Stimulated activated CD8-positive, alpha-beta memory T cell treated with anti-CD3 and anti-CD28 coated beads, Interleukin-7, amount 100 ng/mL, for 48 hours (primary cell): ENCODE measurements around the gene ARHGEF40.

Experiments
- DNase-seq, 2 donors: peaks; one replicate each; pipeline ENCODE4 v3.0.0-alpha.2; 2020; ENCODE audit warnings: low read depth in 1 of 2; ENCODE audit errors: extremely low read depth in 1 of 2

Gene ARHGEF40

DNA sequence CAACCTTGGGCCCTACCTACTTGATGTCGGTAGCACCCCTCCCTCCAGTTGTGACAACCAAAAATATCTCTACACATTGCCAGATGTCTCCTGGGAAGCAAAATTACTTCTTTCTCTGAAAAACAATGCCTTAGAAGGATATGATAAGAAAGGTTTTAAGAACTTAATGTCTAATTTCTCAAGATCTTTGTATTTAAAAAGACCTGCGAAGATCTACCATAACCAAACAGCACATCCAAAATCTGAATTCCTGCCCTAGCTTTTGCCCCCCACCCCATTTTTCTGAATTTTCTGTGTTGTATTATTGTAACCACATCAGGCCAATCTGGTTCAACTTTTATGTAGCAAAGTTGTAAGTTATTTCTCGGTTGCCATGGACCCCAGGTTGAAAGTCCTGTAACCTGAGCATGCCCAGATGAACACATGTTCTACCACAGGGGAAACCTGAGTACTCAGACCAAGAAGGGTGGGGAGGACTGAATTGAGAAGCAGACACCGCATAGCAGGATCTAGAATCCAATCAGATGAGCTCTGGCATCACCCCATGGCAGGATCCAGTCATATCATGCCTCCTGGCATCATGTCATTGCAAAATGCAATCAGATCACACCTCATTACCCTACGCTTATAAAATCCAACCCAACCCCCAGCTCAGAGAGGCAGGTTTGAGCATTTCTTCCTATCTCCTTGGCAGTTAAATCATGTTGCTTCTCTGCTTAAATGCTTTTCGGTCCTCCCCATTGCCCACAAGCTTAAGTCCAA lies 39.5 kb downstream of the ARHGEF40 start:
- DNase-seq = peak in 1 of 2 donors; percentile 52

DNA sequence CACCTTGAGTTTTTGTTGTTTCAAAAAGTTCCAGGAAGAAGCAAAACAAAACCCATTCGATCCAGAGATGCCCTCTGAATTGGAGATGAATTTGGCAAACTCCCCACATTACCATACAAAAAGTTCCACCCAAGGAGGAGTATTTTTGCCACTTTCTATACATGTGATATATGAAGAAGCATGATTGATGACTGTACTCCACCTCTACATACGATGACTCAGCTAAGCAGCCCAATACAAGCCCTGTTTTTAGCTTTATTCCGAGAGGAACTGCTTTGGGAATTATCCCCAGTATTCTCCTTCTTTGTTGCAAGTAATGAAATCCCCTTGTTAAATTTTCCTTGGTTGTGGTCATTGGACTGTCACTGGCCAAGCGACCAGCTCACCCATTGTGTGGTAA lies 42.2 kb downstream of the ARHGEF40 start:
- DNase-seq = no peak

DNA sequence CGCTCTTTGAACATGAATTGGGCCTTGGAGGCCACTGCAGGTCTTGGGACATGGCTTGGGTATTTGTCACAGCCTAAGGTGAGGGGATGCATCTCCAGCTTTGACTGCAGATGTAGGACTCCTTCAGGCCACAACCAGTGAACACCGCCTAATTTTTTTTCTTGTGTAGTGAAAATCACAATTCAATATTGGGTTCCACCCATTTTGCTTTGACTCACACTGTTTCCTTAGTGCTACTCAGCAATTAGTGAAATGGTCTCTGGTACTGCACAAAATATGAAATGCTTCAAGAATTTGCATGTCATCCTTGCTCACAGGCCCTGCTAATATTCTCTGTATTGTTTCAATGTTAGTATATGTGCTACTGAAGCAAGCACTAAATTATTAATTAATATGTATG lies 43.3 kb downstream of the ARHGEF40 start:
- DNase-seq = no peak

DNA sequence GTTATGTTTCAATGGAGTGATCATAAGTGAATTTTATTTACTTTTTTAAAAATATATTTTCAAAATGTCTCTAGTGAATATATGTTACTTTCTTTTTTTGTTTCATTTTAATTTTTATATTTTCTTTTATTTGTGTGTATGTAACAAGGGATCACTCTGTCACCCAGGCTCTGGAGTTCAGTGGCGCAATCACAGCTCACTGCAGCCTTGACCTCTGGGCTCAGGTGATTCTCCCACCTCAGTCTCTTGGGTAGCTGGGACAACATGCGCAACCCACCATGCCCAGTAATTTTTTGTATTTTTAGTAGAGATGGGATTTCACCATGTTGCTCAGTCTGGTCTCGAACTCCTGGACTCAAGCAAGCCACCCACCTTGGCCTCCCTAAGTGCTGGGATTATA lies 48.8 kb downstream of the ARHGEF40 start:
- DNase-seq = no peak

DNA sequence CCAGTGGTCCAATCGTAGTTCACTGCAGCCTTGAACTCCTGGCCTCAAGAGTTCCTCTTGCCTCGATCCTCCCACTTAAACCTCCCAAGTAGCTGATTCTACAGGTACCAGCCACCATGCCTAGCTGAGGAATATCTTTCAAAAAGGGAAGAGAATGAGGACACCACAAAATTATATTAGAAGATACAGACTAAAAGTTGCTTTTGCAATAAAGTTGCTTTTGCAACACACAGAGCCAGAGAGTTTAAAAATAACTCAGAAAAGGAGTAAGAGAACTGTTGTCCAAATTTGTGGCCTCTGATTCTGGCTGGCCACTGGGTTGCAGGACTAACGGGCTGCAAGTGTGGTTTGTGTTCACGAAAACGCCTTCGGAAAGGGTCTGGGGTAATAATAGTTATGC lies 50.6 kb downstream of the ARHGEF40 start:
- DNase-seq = no peak

DNA sequence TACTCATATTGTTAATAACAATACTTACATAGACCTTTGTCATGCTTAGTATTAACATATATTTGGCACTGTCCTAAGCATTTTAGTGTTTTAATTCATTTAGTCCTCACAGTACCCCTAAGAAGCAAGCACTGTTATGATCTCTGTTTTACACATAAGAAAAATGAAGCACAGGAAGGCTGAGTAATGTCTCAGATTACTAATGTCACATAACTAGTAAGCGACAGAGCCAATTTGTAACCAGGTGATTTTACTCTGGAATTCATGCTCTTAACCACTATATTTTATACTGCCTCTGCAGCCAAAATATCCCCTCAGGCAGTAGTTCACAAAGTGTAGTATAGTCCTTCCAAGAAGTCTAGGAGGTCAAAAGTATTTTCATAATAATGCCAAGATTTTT lies 51.0 kb downstream of the ARHGEF40 start:
- DNase-seq = no peak

DNA sequence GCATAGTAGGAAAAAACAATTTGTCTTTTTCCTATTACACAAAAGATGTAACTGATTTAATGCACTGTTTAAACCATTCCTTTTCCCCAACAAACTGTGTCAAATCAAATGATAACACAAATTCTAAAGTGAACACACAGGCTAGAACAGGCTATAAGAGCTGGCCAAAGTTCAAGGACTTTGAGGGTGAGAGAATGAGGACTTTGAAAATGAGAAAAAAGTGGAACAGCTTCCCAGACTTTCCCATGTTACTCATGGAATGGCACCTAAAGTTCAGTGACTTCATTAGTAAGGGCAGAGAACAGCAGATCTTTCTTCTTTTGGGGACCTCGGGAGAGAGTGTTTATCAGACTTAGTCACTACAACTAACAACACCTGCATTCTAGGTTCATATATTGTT lies 53.3 kb downstream of the ARHGEF40 start:
- no peak for DNase-seq

DNA sequence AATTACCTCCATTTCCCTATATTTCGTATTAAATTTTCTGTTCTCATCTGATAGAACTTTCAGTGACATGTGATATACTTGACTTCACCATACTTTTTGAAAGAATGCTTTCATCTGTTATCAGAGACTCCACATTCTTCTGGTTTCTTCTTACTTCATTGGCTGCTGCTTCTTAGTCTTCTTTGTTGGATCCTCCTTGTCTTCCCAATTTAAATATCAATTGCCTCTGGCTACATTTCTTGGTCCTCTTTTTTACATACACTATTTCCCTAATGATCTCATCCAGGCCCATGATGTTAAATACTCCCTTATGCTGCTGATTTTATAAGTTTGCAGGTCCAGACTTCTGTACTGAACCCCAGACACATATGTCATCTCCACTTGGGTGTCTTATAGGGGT lies 63.8 kb downstream of the ARHGEF40 start:
- no peak for DNase-seq

DNA sequence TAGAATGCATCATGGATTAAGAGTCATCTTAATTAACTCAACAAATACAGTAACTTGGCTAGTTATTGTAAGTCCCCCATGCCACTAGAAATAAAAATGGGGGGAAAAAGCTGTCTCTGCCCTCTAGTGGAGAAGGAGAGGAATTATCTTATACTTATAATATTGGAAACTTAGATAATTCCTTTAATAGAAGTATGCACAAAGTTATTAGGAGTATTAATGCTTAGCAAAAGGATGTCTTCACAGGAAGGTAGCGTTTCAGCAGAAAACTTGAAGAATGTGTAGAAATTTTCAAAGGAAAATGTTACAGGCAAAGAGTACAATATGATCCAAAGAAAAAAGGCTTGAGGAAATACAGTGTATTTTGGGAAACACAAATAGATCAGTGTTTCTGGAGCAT lies 65.9 kb downstream of the ARHGEF40 start:
- no peak for DNase-seq
